WTC11 (cell line): Measurements from ENCODE around the gene IKZF2. TPM values are rescaled to one million over a fixed set of nuclear protein-coding genes. Genes with fewer than 3 reads are reported as not detected.

Source experiments
- ATAC-seq: fragments of 200-7000 bp; cut with Tn5 transposase; 2 replicates; pipeline ENCODE4 v1.10.0; 2021; ENCODE audit warnings: mild to moderate bottlenecking, moderate library complexity
- CTCF ChIA-PET: fragments of 300-600 bp; sonication (Branson Sonifier 250); formaldehyde crosslinking; loops from one replicate; lab custom pipeline; 2021; ENCODE audit warnings: antibody characterized with exemption; lab: Charles Lee
- POLR2A ChIA-PET: fragments of 350-600 bp; sonication (Branson Sonifier 250); formaldehyde crosslinking; loops from one replicate; lab custom pipeline; 2021; ENCODE audit warnings: antibody characterized with exemption; lab: Charles Lee
- DNase-seq: peaks from one replicate; pipeline ENCODE4 v3.0.0; 2021; ENCODE audit warnings: low spot score
- H3K27ac Mint-ChIP-seq: 2 replicates; pipeline ENCODE4 v1.8.0; 2021; ENCODE audit warnings: mixed read lengths
- H3K27me3 Mint-ChIP-seq: 2 replicates; pipeline ENCODE4 v1.8.0; 2021; ENCODE audit warnings: low read depth, mild to moderate bottlenecking, moderate library complexity, mixed read lengths
- H3K36me3 Mint-ChIP-seq: 2 replicates; pipeline ENCODE4 v1.8.0; 2021; ENCODE audit warnings: mixed read lengths
- H3K4me1 Mint-ChIP-seq: 2 replicates; pipeline ENCODE4 v1.8.0; 2022; ENCODE audit warnings: mixed read lengths
- H3K4me3 Mint-ChIP-seq: 2 replicates; pipeline ENCODE4 v1.8.0; 2021; ENCODE audit warnings: mild to moderate bottlenecking, moderate library complexity, mixed read lengths
- H3K9me3 Mint-ChIP-seq: 2 replicates; pipeline ENCODE4 v1.8.0; 2021; ENCODE audit warnings: mixed read lengths
- ATF3 ChIP-seq: sonication (generic); formaldehyde crosslinking; conservative IDR thresholded peaks from 2 replicates; pipeline ENCODE4 v1.8.1; 2022; ENCODE audit warnings: mild to moderate bottlenecking, missing genetic modification reagents
- CTCF ChIP-seq: fragments of 200-600 bp; IDR thresholded peaks from 2 replicates; pipeline ENCODE4 v1.8.0; 2022; ENCODE audit warnings: antibody characterized with exemption
- ERG ChIP-seq: fragments of 250-450 bp; sonication (Bioruptor Pico); IDR thresholded peaks from 2 replicates; pipeline ENCODE4 v1.8.0; 2021; ENCODE audit warnings: mild to moderate bottlenecking
- ETV6 ChIP-seq: sonication (generic); formaldehyde crosslinking; IDR thresholded peaks from 2 replicates; pipeline ENCODE4 v1.8.1; 2022; ENCODE audit warnings: mild to moderate bottlenecking, missing genetic modification reagents
- FOXJ3 ChIP-seq: sonication (generic); formaldehyde crosslinking; IDR thresholded peaks from 2 replicates; pipeline ENCODE4 v1.9.0; 2021; ENCODE audit warnings: missing genetic modification reagents, mild to moderate bottlenecking, borderline replicate concordance
- IRF1 ChIP-seq: sonication (generic); formaldehyde crosslinking; IDR thresholded peaks from 2 replicates; pipeline ENCODE4 v1.8.0; 2023; ENCODE audit warnings: missing genetic modification reagents
- NR3C1 ChIP-seq: sonication (generic); formaldehyde crosslinking; conservative IDR thresholded peaks from 2 replicates; pipeline ENCODE4 v1.8.1; 2023; ENCODE audit warnings: low read depth, mild to moderate bottlenecking, missing genetic modification reagents
- PREB ChIP-seq: sonication (generic); formaldehyde crosslinking; IDR thresholded peaks from 2 replicates; pipeline ENCODE4 v1.8.1; 2022; ENCODE audit warnings: mild to moderate bottlenecking, missing genetic modification reagents, moderate library complexity, borderline replicate concordance
- RORB ChIP-seq: fragments of 250-450 bp; sonication (Bioruptor Pico); IDR thresholded peaks from 2 replicates; pipeline ENCODE4 v1.9.0; 2021; ENCODE audit warnings: mild to moderate bottlenecking
- SMAD3 ChIP-seq: sonication (generic); formaldehyde crosslinking; IDR thresholded peaks from 2 replicates; pipeline ENCODE4 v1.8.0; 2022; ENCODE audit warnings: missing genetic modification reagents, mild to moderate bottlenecking, borderline replicate concordance
- SP1 ChIP-seq: sonication (generic); formaldehyde crosslinking; conservative IDR thresholded peaks from 2 replicates; pipeline ENCODE4 v1.8.1; 2022; ENCODE audit warnings: missing genetic modification reagents
- STAT6 ChIP-seq: sonication (generic); formaldehyde crosslinking; conservative IDR thresholded peaks from 2 replicates; pipeline ENCODE4 v1.8.1; 2023; ENCODE audit warnings: mild to moderate bottlenecking, low read depth, missing genetic modification reagents, moderate library complexity
- TCF7 ChIP-seq: sonication (generic); formaldehyde crosslinking; IDR thresholded peaks from 2 replicates; pipeline ENCODE4 v1.8.0; 2022; ENCODE audit warnings: mild to moderate bottlenecking, low read depth, missing genetic modification reagents, moderate library complexity
- TEAD4 ChIP-seq: sonication (generic); formaldehyde crosslinking; IDR thresholded peaks from 2 replicates; pipeline ENCODE4 v1.8.0; 2022; ENCODE audit warnings: mild to moderate bottlenecking, missing genetic modification reagents
- USF2 ChIP-seq: sonication (generic); formaldehyde crosslinking; IDR thresholded peaks from 2 replicates; pipeline ENCODE4 v1.8.1; 2023; ENCODE audit warnings: mild to moderate bottlenecking, missing genetic modification reagents, moderate library complexity
- ZBTB21 ChIP-seq: sonication (generic); formaldehyde crosslinking; IDR thresholded peaks from 2 replicates; pipeline ENCODE4 v1.8.1; 2023; ENCODE audit warnings: mild to moderate bottlenecking, missing genetic modification reagents, borderline replicate concordance
- ZMAT4 ChIP-seq: fragments of 250-450 bp; sonication (Bioruptor Pico); IDR thresholded peaks from 2 replicates; pipeline ENCODE4 v1.9.0; 2021; ENCODE audit warnings: mild to moderate bottlenecking
- ZNF232 ChIP-seq: sonication (generic); formaldehyde crosslinking; IDR thresholded peaks from 2 replicates; pipeline ENCODE4 v1.8.0; 2022; ENCODE audit warnings: mild to moderate bottlenecking, missing genetic modification reagents
- ZNF263 ChIP-seq: sonication (generic); formaldehyde crosslinking; IDR thresholded peaks from 2 replicates; pipeline ENCODE4 v1.8.1; 2022; ENCODE audit warnings: low read depth, mild to moderate bottlenecking, moderate library complexity, missing genetic modification reagents
- ZNF317 ChIP-seq: sonication (generic); formaldehyde crosslinking; IDR thresholded peaks from 2 replicates; pipeline ENCODE4 v1.8.1; 2023; ENCODE audit warnings: low read depth, mild to moderate bottlenecking, moderate library complexity, missing genetic modification reagents, borderline replicate concordance
- ZNF423 ChIP-seq: fragments of 250-450 bp; sonication (Bioruptor Pico); IDR thresholded peaks from 2 replicates; pipeline ENCODE4 v2.1.2; 2022; ENCODE audit warnings: mild to moderate bottlenecking, moderate library complexity
- ZNF512 ChIP-seq: sonication (generic); formaldehyde crosslinking; IDR thresholded peaks from 2 replicates; pipeline ENCODE4 v1.8.1; 2022; ENCODE audit warnings: missing genetic modification reagents, borderline replicate concordance
- ZSCAN18 ChIP-seq: fragments of 250-450 bp; sonication (Bioruptor Pico); IDR thresholded peaks from 2 replicates; pipeline ENCODE4 v2.1.2; 2022; ENCODE audit warnings: mild to moderate bottlenecking, moderate library complexity
- total RNA-seq: library from RNA; stranded (reverse); gene quantifications from 3 replicates; pipeline ENCODE4 v1.2.3, GENCODE V29; 2021

Gene IKZF2
- total RNA-seq, 1 experiment from 2014 or later, result 4.2 TPM

GRCh38 chr2:213129311-213129710 is 22.1 kb downstream of the IKZF2 start (continued):
- TF ChIP-seq IRF1 (CRISPR knock-in tag) (no peak), ZSCAN18 (no peak), SMAD3 (CRISPR knock-in tag) (no peak), STAT6 (CRISPR knock-in tag) (no peak)

- ATAC-seq, result no peak
- CTCF ChIA-PET, result no interaction called here
- POLR2A ChIA-PET, result interaction anchor here (0.6 kb wide), 1 partner anchor 1976 kb away, joined by 3 read pairs; no protein-coding TSS in a partner anchor
These were observed 25.6 kb downstream of the IKZF2 start for GRCh38 chr2:213125646-213126347.

More at GRCh38 chr2:213125646-213126347, 25.6 kb downstream of the IKZF2 start:
- Mint-ChIP-seq H3K36me3 (no peaks in the 10 kb centered on the region), H3K9me3 (no peaks in the 10 kb centered on the region), H3K27me3 (no peaks in the 10 kb centered on the region), H3K4me3 (no peak overlapping the region), H3K4me1 (peaks cover 14% of the 10 kb centered on the region), H3K27ac (no peak overlapping the region)
- no peak for TF ChIP-seq ZNF512 (CRISPR knock-in tag)
- TF ChIP-seq ZNF317 (CRISPR knock-in tag), result no peak
- no peak for TF ChIP-seq ZNF232 (CRISPR knock-in tag)
- no peak for TF ChIP-seq ZMAT4 (CRISPR knock-in tag)
- TF ChIP-seq ETV6, result no peak
- TF ChIP-seq RORB, result no peak
- TF ChIP-seq NR3C1, result no peak
- no peak for TF ChIP-seq PREB (CRISPR knock-in tag)
- no peak for TF ChIP-seq FOXJ3
- no peak for TF ChIP-seq ATF3 (CRISPR knock-in tag)
- TF ChIP-seq SP1, result no peak
- TF ChIP-seq ERG, result no peak
- no peak for TF ChIP-seq TCF7 (CRISPR knock-in tag)
- no peak for TF ChIP-seq ZNF423 (CRISPR knock-in tag)
- TF ChIP-seq ZBTB21, result no peak
- TF ChIP-seq ZNF263 (CRISPR knock-in tag), result no peak
- no peak for TF ChIP-seq USF2
- no peak for TF ChIP-seq CTCF
- no peak for TF ChIP-seq TEAD4
- no peak for DNase-seq
